B cell (primary cell): ENCODE results near the gene CTSA.
"Not testable (repeated sequence)": the region's sequence is repeated elsewhere in the genome, so short reads cannot be mapped to it uniquely, and the experiment has no call there.

Experiments used
- CTCF ChIP-seq: fragments of 200-600 bp; IDR thresholded peaks from one replicate; pipeline ENCODE4 v1.8.0; 2022; ENCODE audit warnings: antibody characterized with exemption, mild to moderate bottlenecking
- EZH2 ChIP-seq: IDR thresholded peaks from 2 replicates; pipeline ENCODE4 v1.6.1; 2012; ENCODE audit warnings: borderline replicate concordance, low read depth, mild to moderate bottlenecking, moderate library complexity, low read length; ENCODE audit not compliant: insufficient read depth, poor library complexity, severe bottlenecking

GRCh38 chr20:45931680-45932079 is 40.5 kb downstream of the CTSA start:
- not testable (repeated sequence) for TF ChIP-seq EZH2, CTCF
